ENCODE data around the gene CCN6. TPM values are rescaled to one million over a fixed set of nuclear protein-coding genes. Genes with fewer than 3 reads are reported as not detected.

The CCN6 gene
- total RNA-seq, 2 donors from 2014 or later = not detected

- H3K4me3 Mint-ChIP-seq = no peak overlapping the region
- no peaks in the 10 kb centered on the region for H3K4me1 ChIP-seq (ENCODE audit: control insufficient read depth, insufficient read depth, low read length)
- no peak overlapping the region for H3K27ac Mint-ChIP-seq
- H3K27ac ChIP-seq (ENCODE audit: low read depth, low read length) = no peak overlapping the region
- H3K9ac ChIP-seq (ENCODE audit: extremely low read depth, low read length, poor library complexity, severe bottlenecking) = no peak overlapping the region
- peaks cover 31% of the 10 kb centered on the region for H3K27me3 Mint-ChIP-seq (ENCODE audit: insufficient read depth)
- H3K4me1 Mint-ChIP-seq = peaks cover 6% of the 10 kb centered on the region
- no peaks in the 10 kb centered on the region for H3K36me3 Mint-ChIP-seq (ENCODE audit: low read depth)
- H3K9me3 Mint-ChIP-seq = no peaks in the 10 kb centered on the region
- H3K36me3 ChIP-seq (ENCODE audit: control insufficient read depth, insufficient read depth, low read length) = no peaks in the 10 kb centered on the region
- no peak overlapping the region for H3K4me3 ChIP-seq (ENCODE audit: low read length)
- peaks cover 41% of the 10 kb centered on the region for H3K27me3 ChIP-seq (ENCODE audit: control insufficient read depth, insufficient read depth, low read length, poor library complexity, severe bottlenecking)
- WGBS, 2 experiments (ENCODE audit: insufficient coverage in 1 of 2, insufficient read length in 1 of 2) = 76 to 88% methylated on average over 3 to 6 of the region's 6 CpGs
- H3K9me3 ChIP-seq (ENCODE audit: control insufficient read depth, low read length) = no peaks in the 10 kb centered on the region
- DNase-seq = no peak
- TF ChIP-seq, protein P1, sequence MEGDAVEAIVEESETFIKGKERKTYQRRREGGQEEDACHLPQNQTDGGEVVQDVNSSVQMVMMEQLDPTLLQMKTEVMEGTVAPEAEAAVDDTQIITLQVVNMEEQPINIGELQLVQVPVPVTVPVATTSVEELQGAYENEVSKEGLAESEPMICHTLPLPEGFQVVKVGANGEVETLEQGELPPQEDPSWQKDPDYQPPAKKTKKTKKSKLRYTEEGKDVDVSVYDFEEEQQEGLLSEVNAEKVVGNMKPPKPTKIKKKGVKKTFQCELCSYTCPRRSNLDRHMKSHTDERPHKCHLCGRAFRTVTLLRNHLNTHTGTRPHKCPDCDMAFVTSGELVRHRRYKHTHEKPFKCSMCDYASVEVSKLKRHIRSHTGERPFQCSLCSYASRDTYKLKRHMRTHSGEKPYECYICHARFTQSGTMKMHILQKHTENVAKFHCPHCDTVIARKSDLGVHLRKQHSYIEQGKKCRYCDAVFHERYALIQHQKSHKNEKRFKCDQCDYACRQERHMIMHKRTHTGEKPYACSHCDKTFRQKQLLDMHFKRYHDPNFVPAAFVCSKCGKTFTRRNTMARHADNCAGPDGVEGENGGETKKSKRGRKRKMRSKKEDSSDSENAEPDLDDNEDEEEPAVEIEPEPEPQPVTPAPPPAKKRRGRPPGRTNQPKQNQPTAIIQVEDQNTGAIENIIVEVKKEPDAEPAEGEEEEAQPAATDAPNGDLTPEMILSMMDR (conservative IDR thresholded peaks at IDR 0.05) = no peak
These were observed 21.2 kb upstream of the CCN6 start for GRCh38 chr6:112032728-112033127.

GRCh38 chr6:112033791-112034615 is 19.9 kb upstream of the CCN6 start:
- H3K9ac ChIP-seq (ENCODE audit: extremely low read depth, low read length, poor library complexity, severe bottlenecking) = no peak overlapping the region
- H3K27me3 ChIP-seq (ENCODE audit: control insufficient read depth, insufficient read depth, low read length, poor library complexity, severe bottlenecking) = peaks cover 41% of the 10 kb centered on the region
- peaks cover 31% of the 10 kb centered on the region for H3K27me3 Mint-ChIP-seq (ENCODE audit: insufficient read depth)
- 74 to 78% methylated on average over 4 to 6 of the region's 6 CpGs for WGBS, 2 experiments (ENCODE audit: insufficient coverage in 1 of 2, insufficient read length in 1 of 2)
- H3K27ac Mint-ChIP-seq = no peak overlapping the region
- no peak overlapping the region for H3K4me3 ChIP-seq (ENCODE audit: low read length)
- no peaks in the 10 kb centered on the region for H3K36me3 Mint-ChIP-seq (ENCODE audit: low read depth)
- no peaks in the 10 kb centered on the region for H3K9me3 Mint-ChIP-seq
- no peak overlapping the region for H3K4me3 Mint-ChIP-seq
- no peaks in the 10 kb centered on the region for H3K4me1 Mint-ChIP-seq
- no peak for DNase-seq
- H3K4me1 ChIP-seq (ENCODE audit: control insufficient read depth, insufficient read depth, low read length) = no peaks in the 10 kb centered on the region
- no peak overlapping the region for H3K27ac ChIP-seq (ENCODE audit: low read depth, low read length)
- H3K9me3 ChIP-seq (ENCODE audit: control insufficient read depth, low read length) = no peaks in the 10 kb centered on the region
- TF ChIP-seq, protein P1 (conservative IDR thresholded peaks at IDR 0.05) = no peak
- no peaks in the 10 kb centered on the region for H3K36me3 ChIP-seq (ENCODE audit: control insufficient read depth, insufficient read depth, low read length)

DNA sequence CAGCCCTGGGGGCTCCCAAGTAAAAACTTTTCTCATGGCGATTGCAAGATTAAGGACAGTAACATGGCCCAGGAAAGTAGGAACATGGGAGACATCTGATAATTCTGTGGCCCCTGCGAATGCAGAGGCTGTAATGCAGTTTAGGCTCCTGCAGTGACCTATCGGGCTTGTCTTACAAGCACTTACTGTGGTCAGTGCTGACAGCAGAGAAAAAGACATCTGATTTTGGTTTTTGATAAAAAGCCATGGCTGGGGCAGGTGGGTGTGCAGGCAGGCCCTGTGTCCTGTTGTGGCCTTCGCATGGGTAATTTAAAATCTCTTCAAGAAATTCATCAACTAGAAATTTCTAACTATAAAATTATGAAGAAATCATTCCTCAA is 19.3 kb upstream of the CCN6 start:
- Histone ChIP-seq H3K9me3 (ENCODE audit: control insufficient read depth, low read length) (no peaks in the 10 kb centered on the region), H3K27me3 (ENCODE audit: control insufficient read depth, insufficient read depth, low read length, poor library complexity, severe bottlenecking) (peaks cover 39% of the 10 kb centered on the region), H3K4me1 (ENCODE audit: control insufficient read depth, insufficient read depth, low read length) (no peaks in the 10 kb centered on the region), H3K4me3 (ENCODE audit: low read length) (no peak overlapping the region), H3K9ac (ENCODE audit: extremely low read depth, low read length, poor library complexity, severe bottlenecking) (no peak overlapping the region), H3K36me3 (ENCODE audit: control insufficient read depth, insufficient read depth, low read length) (no peaks in the 10 kb centered on the region), H3K27ac (ENCODE audit: low read depth, low read length) (no peak overlapping the region)
- DNase-seq = no peak
- no peak overlapping the region for H3K4me3 Mint-ChIP-seq
- H3K27ac Mint-ChIP-seq = no peak overlapping the region
- no peaks in the 10 kb centered on the region for H3K9me3 Mint-ChIP-seq
- WGBS, 2 experiments (ENCODE audit: insufficient coverage in 1 of 2, insufficient read length in 1 of 2) = 88 to 94% methylated on average over 3 to 4 of the region's 4 CpGs
- no peaks in the 10 kb centered on the region for H3K36me3 Mint-ChIP-seq (ENCODE audit: low read depth)
- peaks cover 28% of the 10 kb centered on the region for H3K27me3 Mint-ChIP-seq (ENCODE audit: insufficient read depth)
- H3K4me1 Mint-ChIP-seq = no peaks in the 10 kb centered on the region
- TF ChIP-seq, protein P1 (conservative IDR thresholded peaks at IDR 0.05) = no peak

Data from endodermal cell (in vitro differentiated cells).